Measurements from ENCODE around the gene LY86.

GRCh38 chr6:6584310-6585002 is 4.1 kb upstream of the LY86 start:
- TF ChIP-seq CTCF (IDR thresholded peaks at IDR 0.05) (no peak), POLR2A (IDR thresholded peaks at IDR 0.05) (no peak)

Measured in uterus (tissue), 2 donors.